Left forelimb (tissue), 1 donor: ENCODE results near the gene MUS81.
"Not testable (repeated sequence)": the region's sequence is repeated elsewhere in the genome, so short reads cannot be mapped to it uniquely, and the experiment has no call there.

Source experiments
- DNase-seq: peaks from one replicate; pipeline ENCODE4 v3.0.0-alpha.2; 2018; ENCODE audit warnings: low spot score

MUS81 gene

GRCh38 chr11:65847746-65848145 is 12.5 kb upstream of the MUS81 start:
- no peak for DNase-seq

DNA sequence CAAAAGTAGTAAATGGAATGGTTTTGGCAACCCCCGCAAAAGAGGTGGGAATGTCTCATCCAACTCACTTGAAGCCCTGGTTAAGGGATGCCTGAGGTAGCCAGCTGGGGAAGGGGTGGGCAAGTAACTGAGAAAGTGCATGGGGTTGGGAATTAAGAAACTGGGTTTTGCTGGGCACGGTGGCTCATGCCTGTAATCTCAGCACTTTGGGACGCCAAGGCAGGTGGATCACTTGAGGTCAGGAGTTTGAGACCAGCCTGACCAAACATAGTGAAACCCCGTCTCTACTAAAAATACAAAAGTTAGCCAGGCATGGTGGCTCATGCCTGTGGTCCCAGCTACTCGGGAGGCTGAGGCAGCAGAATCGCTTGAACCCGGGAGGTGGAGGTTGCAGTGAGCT is 11.5 kb upstream of the MUS81 start:
- DNase-seq = not testable (repeated sequence)

- DNase-seq = no peak
These were observed 10.9 kb upstream of the MUS81 start for GRCh38 chr11:65849366-65849765.

DNA sequence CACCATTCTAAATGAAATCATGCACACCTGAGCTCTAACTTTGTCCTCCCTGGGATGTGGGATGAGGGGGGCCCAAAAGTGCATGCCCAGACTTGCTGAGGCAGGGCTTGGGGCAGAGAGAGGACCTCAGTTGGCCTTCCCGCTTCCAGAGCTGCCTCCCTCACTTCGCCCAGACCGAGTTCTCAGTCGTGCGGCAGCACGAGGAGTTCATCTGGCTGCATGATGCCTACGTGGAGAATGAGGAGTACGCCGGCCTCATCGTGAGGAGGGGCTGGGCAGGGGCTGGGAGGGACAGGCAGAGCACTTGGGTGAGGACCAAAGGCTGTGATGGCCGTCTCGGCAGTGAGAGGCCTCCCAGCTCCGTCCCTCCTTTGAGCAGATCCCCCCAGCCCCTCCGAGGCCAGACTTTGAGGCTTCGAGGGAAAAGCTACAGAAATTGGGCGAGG is 10.4 kb upstream of the MUS81 start:
- no peak for DNase-seq

GRCh38 chr11:65850217-65851082 is 9.8 kb upstream of the MUS81 start:
- no peak for DNase-seq

- DNase-seq = no peak
These were observed 9.1 kb upstream of the MUS81 start for GRCh38 chr11:65851083-65851579.

GRCh38 chr11:65851811-65852507 is 8.3 kb upstream of the MUS81 start:
- no peak for DNase-seq

- DNase-seq = no peak
These were observed 7.6 kb upstream of the MUS81 start for GRCh38 chr11:65852508-65853245.

- DNase-seq = no peak
These were observed 6.8 kb upstream of the MUS81 start for GRCh38 chr11:65853246-65853979.

- no peak for DNase-seq
These were observed 6.1 kb upstream of the MUS81 start for GRCh38 chr11:65854161-65854592.

GRCh38 chr11:65854852-65855837 is 5.1 kb upstream of the MUS81 start:
- DNase-seq = no peak

DNA sequence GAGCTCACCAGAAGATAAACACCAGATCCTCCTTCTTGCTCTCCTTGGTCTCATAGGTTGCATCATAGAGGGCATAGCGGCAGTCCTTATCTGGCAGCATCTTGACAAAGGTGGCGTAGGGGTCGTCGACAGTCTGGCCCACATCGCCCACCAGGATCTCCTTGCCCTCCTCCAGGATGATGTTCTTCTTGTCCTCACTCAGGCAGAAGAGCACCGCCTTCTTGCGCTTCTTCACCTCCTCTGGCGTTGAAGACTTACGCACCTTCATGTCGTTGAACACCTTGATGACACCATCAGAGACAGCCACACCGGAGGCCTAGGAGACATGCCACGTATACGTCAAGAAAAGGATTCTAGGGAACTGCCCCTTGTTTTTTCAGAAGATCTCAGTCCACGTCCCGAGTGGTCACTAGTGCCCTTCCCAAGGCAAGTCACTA is 4.3 kb upstream of the MUS81 start:
- DNase-seq = no peak

- DNase-seq = peak; percentile 88
These were observed 3.3 kb upstream of the MUS81 start for GRCh38 chr11:65856689-65857499.

DNA sequence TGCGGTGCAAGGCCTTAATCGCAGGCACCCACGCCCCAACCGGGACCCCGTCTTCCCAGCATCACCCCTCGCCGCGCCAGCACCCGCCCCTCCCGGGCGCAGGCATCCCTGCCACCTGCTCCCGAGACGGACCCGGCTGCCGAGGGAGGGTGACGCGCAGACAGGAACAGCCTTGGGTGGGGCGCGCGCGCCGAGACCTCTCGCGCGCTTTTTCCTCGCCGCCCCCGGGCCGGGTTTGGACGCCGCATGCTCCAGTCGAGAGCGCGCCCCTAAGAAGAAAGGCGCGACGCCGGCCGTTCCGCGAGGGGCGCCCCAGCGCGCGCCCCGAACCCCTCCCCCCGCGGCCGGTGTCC is 2.8 kb upstream of the MUS81 start:
- peak; percentile 75 for DNase-seq

GRCh38 chr11:65857853-65858680 is 2.2 kb upstream of the MUS81 start, which contains the start of gene CFL1:
Gene CFL1 (minus strand): TSS chr11:65858180. CDS start chr11:65858099, 81 bp downstream.
- peak; percentile 99 for DNase-seq

DNA sequence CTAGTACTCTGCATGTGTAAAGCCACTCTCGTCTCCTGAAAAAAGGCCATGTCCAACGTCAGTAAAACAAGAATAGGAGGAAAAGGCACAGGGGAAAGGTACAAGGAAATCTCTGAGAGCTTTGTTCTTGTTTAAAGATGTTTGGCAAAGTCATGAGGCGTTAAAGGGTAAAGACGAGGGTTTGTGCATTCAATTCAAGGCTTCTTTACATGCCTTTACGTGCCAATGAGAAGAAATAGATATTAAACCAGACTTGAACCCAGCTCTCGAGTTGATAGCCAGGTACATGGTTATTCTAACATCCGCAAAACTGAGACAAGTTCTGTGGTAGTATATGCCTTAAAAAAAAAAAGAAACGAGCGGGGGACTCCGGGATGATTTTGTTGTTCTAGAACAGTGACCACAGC is 1.5 kb upstream of the MUS81 start:
- DNase-seq = no peak

- peak; percentile 97 for DNase-seq
These were observed 980 bp upstream of the MUS81 start for GRCh38 chr11:65859095-65859811.

- DNase-seq = no peak
These were observed 388 bp upstream of the MUS81 start for GRCh38 chr11:65859812-65860277.
